Astrocyte (in vitro differentiated cells and primary cell): ENCODE results near the gene PROM1.

ENCODE experiments used
- CTCF ChIP-seq: IDR thresholded peaks from 2 replicates; pipeline ENCODE4 v1.5.1; 2011; ENCODE audit warnings: low read depth, mild to moderate bottlenecking, inconsistent platforms, low read length, moderate library complexity; ENCODE audit not compliant: insufficient read depth
- EZH2 ChIP-seq: IDR thresholded peaks from 2 replicates; pipeline ENCODE4 v1.6.1; 2012; ENCODE audit warnings: mild to moderate bottlenecking, low read length, inconsistent platforms; ENCODE audit not compliant: insufficient read depth

- TF ChIP-seq CTCF (no peak), EZH2 (no peak)
Observed at GRCh38 chr4:15961781-15962510, 121.9 kb downstream of the PROM1 start.
